ENCODE results near the gene TMEM31.
A peak's percentile ranks its signal among the peaks of the same experiment; 100 is the strongest.

Gene TMEM31

GRCh38 chrX:103710609-103711008, at the start of gene TMEM31:
TSS of gene TMEM31 (plus strand) at chrX:103710909. CDS start at chrX:103712259, 1,350 bp downstream.
- no peak for DNase-seq

DNA sequence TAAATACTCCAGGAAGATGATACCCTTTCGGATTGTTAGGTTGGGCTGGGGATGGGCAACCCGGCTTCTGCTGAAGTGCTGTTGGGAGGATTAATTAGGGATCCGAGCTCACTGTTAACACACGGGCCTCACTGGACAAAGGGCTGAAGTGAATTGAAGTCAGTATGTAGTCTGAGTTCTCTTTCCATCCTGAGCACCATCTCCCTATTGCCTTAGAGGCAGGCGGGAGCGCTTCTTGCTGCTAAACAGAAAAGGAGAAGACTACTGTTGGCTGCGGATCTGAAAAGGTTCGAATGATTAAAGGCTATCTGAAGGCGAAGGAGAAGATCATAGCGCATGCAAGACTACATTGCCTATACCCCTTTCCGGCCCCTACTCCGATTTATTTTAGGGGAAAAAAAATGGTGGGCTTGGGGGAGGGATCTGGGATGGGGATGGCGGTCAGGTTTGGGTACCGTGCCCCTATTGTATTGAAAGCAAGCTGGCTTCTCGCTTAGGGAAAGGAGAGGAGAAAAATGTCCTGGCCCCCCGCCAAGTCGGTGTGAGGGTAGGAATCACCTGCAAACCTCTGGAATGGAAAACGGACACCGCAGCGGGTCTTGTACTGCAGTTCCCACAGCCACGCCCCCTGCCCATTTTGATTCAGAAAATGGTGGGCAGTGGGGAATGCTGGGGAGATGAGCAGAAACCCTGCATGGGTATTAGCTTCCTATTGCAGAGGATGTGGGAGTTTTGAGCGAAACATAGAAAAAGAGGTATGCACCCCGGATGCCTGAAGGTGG, 46.5 kb upstream of the TMEM31 start:
- DNase-seq: no peak

DNA sequence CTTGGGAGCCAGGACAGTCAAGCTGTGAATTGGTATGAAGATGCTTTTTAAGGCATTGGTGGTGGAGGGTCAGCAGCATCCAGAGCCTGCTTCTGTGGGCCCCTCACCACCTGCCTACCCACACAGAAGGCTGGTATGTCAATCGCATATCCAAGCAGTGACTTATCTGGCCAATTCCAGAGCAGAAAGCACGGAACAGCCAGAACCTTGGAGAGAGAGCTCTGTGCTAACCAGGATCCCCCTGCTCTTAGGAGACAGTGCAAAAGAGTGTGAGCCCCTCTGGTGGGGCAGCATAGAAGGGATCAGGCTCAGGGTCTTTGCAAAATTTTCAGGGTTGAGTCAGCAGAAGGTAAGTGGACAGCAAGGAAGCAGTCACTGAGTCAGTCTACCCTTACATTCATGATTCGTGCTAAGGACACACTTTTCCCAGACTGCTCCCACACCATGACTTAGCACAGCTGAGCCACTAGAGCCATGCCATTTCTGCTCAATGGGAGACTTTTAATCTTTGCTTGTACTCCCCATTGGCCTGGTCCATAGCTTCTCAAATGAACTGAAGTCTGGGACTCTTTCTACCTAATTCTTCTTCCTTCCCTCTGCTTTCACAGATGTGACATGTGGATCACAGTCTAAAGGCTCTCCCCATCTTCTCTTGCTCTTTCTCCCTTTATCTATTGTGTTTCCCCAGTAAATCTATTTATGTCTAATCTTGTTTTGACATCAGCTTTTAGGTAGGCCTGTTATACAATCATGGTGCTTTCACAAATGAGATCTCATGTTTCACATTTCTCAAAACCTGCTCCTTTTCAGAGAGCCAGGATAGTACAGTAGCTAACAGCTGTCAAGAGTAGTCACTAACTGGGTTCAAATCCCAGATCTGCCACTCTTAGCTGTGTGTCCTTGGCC, 44.3 kb upstream of the TMEM31 start:
- no peak for DNase-seq

DNA sequence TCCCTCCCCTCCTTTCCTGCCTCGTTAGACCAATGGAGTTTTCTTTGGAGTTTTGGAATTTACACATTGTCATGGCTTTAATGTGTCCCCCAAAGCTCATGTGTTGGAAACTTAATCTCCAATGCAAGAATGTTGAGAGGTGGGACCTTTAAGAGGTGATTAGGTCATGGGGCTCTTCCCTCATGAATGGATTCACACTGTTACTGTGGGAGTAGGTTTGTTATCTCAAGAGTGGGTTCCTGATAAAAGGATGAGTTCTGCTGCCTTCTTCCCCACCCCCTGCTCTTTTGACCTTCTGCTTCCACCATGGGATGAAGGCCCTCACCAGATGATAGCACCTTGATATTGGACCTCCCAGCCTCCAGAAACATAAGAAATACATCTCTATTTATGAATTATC, 41.0 kb upstream of the TMEM31 start:
- no peak for DNase-seq

DNA sequence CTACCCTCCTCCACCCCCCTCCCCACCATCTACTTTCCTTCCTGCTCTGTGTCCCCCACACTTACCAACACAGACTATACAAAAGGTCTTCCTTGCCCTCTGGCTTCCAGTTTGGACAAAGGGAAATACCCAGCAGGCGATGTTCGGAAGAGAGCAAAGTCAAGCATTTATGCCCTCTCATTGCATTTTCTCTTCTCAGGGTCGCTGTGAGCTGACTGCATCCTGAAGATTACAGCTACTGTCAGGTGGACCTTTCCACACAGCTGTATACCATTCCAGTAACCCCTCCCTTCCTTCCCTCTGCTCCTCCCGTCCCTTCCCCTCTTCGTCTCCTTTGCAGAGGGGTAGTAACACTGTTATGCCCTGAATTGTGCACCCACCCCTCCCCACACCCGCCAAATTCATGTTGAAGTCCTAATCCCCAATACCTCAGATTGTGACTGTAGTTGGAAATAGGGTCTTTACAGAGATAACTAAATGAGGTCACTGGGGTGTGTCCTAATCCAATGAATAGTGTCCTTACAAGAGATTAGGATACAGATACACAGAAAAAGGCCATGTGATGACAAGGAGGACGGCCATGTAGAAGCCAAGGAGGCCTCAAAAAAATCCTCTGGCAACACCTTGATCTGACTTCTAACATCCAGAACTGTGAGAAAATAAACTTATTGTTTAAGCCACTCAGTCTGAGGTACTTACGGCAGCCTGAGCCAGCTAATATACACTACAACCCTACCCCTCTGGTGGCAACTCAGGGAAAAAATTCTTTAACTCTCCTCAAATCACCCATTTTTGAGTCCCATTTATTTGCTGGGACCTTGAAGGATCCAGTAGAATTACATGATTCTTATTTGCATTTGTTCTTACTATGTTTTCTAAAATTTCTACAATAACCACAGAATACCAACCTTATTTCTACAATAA, 35.9 kb upstream of the TMEM31 start:
- DNase-seq: no peak

DNA sequence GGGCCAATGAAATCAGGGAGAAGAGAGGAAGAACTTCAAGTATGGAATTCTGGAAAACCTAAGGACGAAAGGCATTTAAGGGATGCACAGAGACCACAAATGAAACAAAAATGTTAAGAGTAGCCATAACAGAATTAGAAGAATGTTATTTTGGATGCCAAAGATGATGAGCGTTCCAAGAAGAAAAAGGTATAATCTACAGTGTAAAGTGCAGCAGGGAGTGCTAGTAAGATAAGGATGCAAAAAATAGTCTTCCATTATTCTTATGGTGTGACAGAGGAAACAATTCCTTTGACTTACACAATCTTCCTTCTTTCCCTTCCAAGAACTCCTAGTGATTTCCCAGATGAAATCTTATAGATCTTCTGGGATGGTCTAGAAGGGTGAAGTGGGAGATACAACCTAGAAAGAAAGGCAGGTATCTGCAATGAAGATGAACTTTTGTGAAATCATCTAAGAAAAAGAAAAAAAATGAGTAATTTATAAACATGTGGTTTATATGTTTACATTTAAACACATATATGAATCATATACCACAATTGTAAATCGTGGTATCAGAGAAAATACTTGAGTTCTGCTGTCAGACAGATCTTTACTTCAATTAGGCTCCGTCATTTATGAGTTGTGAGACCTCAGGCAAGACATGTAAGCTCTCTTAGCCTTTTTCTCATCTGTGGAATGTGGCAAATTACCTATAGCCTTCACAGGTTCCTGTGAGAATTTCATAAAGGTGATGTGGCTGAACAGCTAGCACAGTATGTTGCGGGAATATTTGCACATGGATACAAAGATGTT, 32.3 kb upstream of the TMEM31 start:
- no peak for DNase-seq

GRCh38 chrX:103681443-103681842, 29.3 kb upstream of the TMEM31 start:
- DNase-seq: no peak

DNA sequence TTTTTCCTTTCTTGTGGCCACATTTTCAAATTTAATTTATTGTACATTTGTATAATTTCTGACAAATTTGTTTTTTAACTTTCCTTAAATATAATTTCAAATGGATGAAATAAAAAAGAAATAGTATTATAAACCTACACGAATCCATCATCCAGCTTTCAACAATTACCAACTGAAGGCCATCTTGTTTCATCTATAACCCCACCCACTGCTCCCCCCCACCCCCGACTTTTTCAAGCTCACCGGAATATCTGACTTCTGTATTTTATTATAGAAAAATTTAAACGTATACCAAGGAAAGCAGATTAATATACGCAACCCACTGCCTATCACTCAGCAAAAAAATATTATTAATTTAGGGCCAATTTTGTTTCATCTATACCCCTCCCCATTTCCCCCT, 25.3 kb upstream of the TMEM31 start:
- no peak for DNase-seq

GRCh38 chrX:103686199-103687072, 24.3 kb upstream of the TMEM31 start, which contains the start of gene MORF4L2:
TSS of gene MORF4L2 (minus strand) at chrX:103686699. CDS start at chrX:103677027, 9,672 bp downstream.
- peak; percentile 76 for DNase-seq

GRCh38 chrX:103687073-103687695, 23.5 kb upstream of the TMEM31 start:
- peak; percentile 87 for DNase-seq

DNA sequence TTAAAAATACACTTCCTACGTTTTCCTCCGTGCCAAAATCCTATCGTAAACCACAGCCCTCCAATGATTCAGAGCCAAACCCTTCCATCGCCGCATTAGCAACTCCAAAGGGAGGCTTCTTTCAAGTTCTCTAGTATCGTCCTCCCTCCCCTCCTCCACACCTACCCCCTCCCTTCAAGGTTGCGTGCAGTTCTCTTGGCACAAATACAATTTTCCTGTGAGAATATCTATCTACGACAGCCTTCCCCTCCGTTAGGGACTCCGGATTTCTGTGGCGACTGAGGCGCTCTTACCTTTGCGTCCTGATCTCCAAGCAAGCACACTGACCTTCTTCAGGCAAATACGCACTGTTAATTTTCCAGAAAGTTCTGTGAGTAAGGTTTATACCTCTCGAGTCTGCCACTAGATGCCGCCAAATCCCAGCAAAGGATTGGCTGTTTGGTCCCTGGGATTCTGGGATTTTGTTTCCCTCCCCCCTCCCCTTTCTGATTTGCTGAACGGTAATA, 23.0 kb upstream of the TMEM31 start:
- peak; percentile 38 for DNase-seq

GRCh38 chrX:103688946-103689345, 21.8 kb upstream of the TMEM31 start:
- DNase-seq: no peak

DNA sequence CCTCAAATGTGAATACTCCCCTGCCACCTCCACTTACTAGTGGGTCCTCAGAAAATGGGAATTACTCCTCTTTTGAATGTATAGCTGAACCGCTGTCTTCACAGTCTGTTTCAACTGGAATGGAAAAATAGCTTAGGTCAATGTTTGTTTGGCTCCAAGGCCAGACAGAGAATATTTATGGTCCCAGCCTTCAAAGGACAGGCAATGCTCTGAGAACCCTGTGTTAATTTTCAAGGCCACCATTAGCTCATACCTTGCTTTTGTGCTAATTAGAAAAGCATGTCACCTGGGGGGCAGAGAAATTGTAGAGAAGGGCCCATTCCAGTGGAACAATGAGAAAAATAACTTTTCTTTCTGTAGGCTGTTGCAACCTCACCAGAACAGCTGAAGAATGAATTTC, 19.6 kb upstream of the TMEM31 start:
- DNase-seq: no peak

DNA sequence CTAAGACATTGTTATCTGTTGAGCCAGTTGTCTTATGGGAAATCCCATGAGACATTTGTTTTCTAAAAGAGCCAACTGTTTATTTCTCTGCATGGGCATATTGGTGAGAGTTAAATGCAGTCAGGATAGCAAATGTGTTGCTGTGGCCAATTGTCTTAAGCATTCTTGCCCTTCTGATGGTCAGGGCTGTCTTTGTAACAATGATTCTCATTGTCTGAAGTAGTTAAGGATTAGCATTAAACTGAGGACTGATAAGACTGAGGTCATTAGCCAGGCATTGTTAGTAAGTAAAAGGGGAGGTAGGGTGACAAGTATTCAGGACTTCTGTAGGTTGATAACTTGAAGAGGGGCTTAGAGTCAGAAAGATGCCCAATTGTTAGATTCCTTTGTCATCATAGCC, 13.0 kb upstream of the TMEM31 start:
- DNase-seq: no peak

DNA sequence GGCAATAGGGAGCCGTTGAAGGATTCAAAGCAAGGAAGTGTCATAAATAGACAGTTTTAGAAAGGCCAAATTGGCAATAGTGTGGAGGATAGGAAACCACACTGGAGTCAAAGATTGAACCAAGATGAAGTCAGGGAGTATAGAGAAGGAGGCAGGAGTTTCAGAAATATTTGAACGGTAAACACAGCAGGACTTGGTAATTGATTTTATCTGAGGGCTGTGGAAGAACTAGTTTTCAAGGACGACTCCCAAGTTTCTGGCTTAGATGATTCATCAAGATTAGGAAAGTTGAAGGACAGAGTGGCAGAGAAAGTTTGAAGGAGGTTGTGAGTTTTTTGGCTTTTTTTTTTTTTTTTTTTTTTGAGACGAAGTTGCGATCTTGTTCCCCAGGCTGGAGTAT, 11.5 kb upstream of the TMEM31 start:
- no peak for DNase-seq

GRCh38 chrX:103704863-103705262, 5.8 kb upstream of the TMEM31 start:
- no peak for DNase-seq

DNA sequence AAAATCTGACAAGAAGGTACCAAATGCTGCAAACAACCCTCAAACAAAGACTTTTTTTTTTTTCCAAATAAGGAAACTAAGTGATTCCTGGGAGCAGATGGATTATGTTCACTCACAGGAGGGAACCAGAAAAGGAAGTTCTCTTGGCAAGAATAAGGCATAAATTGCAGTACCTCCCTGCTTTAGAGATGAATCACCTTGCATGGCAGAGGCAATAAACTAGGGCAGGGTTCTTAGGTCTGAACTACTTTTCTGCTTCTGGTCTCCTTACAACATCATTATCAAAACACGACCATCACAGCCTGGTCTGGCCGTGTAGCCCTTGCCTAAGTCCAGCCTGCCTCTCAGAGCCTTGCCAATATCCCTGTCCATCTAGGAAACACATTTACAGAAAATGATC, 6.3 kb downstream of the TMEM31 start:
- no peak for DNase-seq

- DNase-seq: no peak
Observed at GRCh38 chrX:103718120-103718519, 7.4 kb downstream of the TMEM31 start.

- no peak for DNase-seq
Observed at GRCh38 chrX:103722505-103722904, 11.8 kb downstream of the TMEM31 start.

DNA sequence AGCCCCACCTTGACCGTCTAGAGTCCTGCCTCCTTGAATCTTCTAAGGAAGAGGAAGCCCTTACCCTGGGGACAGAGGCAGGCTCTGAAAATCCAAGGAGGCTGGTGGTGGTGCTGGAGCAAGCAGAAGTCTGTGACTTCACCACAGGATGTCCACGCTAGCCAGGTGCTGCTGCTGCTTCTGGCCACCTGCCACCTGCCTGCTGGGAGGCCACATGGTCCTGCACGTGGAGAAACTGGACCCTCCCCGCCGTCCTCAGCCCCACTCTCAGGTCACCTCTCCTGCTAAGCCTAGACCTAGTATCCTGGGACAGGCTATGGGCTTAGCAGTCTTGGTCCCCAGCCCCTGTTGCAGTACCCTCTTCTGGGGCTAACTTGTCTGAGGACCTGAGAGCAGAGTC, 15.8 kb downstream of the TMEM31 start:
- no peak for DNase-seq
